ENCODE results near the gene CNTN5. TPM values are rescaled to one million over a fixed set of nuclear protein-coding genes. Genes with fewer than 3 reads are reported as not detected.

The CNTN5 gene
- total and polyA plus RNA-seq, 10 of the 15 experiments (the other 5 are each of a cell fraction or from before 2014, with no cell fraction given): 0.01 TPM; not detected in 9

DNA sequence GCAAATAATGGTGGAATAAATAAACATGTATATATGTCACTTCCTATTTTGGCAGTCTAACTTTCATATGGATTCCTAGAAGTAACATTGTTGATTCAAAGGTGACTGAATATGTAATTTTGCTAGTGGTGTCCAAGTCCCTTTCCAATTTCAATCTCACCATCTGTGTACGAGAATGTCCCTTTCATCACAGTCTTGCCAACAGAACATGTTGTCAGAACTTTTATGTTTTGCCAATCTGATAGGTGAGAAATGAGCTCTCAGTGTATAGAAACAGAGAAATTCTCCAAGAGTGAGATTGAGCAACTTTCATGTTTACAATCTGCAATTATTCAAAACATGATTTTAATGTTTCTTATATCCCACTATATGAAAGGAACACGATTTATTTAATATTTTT lies 167.5 kb downstream of the CNTN5 start:
- no peak for DNase-seq (ENCODE audit: low read depth, low spot score)
- Histone ChIP-seq H4K20me1 (ENCODE audit: control insufficient read depth, insufficient read depth) (no peaks in the 10 kb centered on the region), H3K4me1 (ENCODE audit: control insufficient read depth, insufficient read depth, low read length) (no peaks in the 10 kb centered on the region), H2AFZ (ENCODE audit: control insufficient read depth, low read depth, low read length) (no peak overlapping the region), H3K36me3 (ENCODE audit: control insufficient read depth in 2 of 2, insufficient read depth in 2 of 2, low read length in 1 of 2) (no peaks in the 10 kb centered on the region), H3K4me3 (no peak overlapping the region), H3K79me2 (ENCODE audit: control insufficient read depth, insufficient read depth, low read length) (no peaks in the 10 kb centered on the region), H3K4me2 (ENCODE audit: control insufficient read depth, insufficient read depth) (no peak overlapping the region), H3K9me3 (replicated peaks; ENCODE audit: control insufficient read depth, insufficient read depth, low read length) (no peaks in the 10 kb centered on the region), H3K9ac (ENCODE audit: control insufficient read depth, insufficient read depth, low read length) (no peak overlapping the region), H3K27ac (ENCODE audit: control insufficient read depth, insufficient read depth) (no peak overlapping the region), H3K27me3 (replicated peaks in 1 of 2; ENCODE audit: control insufficient read depth in 2 of 2, insufficient read depth in 2 of 2, low read length in 1 of 2) (no peaks in the 10 kb centered on the region)
- ChIA-PET SMC1A (ENCODE audit: uncharacterized antibody, unreplicated experiment) (no interaction called here), CTCF (no interaction called here), POLR2A (no interaction called here), RAD21 (ENCODE audit: unreplicated experiment) (no interaction called here)
- intact Hi-C loops (cut with micrococcal nuclease; ENCODE audit: unreplicated experiment) (no loop called here), in situ Hi-C loops (cut with MboI) (no loop called here)
- WGBS (ENCODE audit: insufficient coverage, insufficient replicate concordance, low lambda C conversion rate, missing lambda C conversion rate): 3% methylated on average over 2 of the region's 2 CpGs
- no peak for ATAC-seq
- no peak for FAIRE-seq
- TF ChIP-seq NFYA (IDR thresholded peaks at IDR 0.05; ENCODE audit: borderline replicate concordance, low read depth, low read length) (no peak), KLF5 (IDR thresholded peaks at IDR 0.05; ENCODE audit: partially characterized antibody) (no peak), CHD2 (IDR thresholded peaks at IDR 0.05; ENCODE audit: borderline replicate concordance, low read depth, low read length) (no peak), E2F4 (IDR thresholded peaks at IDR 0.05; ENCODE audit: low read depth, low read length) (no peak), STAT3 (IDR thresholded peaks at IDR 0.05; ENCODE audit: low read depth, low read length) (no peak), SREBF2 (IDR thresholded peaks at IDR 0.05; ENCODE audit: low read length) (no peak), GATAD2B (conservative IDR thresholded peaks at IDR 0.05; ENCODE audit: low read depth) (no peak)
- TF ChIP-seq, protein P1, sequence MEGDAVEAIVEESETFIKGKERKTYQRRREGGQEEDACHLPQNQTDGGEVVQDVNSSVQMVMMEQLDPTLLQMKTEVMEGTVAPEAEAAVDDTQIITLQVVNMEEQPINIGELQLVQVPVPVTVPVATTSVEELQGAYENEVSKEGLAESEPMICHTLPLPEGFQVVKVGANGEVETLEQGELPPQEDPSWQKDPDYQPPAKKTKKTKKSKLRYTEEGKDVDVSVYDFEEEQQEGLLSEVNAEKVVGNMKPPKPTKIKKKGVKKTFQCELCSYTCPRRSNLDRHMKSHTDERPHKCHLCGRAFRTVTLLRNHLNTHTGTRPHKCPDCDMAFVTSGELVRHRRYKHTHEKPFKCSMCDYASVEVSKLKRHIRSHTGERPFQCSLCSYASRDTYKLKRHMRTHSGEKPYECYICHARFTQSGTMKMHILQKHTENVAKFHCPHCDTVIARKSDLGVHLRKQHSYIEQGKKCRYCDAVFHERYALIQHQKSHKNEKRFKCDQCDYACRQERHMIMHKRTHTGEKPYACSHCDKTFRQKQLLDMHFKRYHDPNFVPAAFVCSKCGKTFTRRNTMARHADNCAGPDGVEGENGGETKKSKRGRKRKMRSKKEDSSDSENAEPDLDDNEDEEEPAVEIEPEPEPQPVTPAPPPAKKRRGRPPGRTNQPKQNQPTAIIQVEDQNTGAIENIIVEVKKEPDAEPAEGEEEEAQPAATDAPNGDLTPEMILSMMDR (IDR thresholded peaks at IDR 0.05 in 2 of 3, conservative IDR thresholded peaks at IDR 0.05 in 1 of 3; ENCODE audit: control insufficient read depth in 2 of 3, extremely low read depth in 1 of 3, insufficient read depth in 1 of 3, low read depth in 3 of 3, low read length in 3 of 3): no peak
- TF ChIP-seq, protein P2, sequence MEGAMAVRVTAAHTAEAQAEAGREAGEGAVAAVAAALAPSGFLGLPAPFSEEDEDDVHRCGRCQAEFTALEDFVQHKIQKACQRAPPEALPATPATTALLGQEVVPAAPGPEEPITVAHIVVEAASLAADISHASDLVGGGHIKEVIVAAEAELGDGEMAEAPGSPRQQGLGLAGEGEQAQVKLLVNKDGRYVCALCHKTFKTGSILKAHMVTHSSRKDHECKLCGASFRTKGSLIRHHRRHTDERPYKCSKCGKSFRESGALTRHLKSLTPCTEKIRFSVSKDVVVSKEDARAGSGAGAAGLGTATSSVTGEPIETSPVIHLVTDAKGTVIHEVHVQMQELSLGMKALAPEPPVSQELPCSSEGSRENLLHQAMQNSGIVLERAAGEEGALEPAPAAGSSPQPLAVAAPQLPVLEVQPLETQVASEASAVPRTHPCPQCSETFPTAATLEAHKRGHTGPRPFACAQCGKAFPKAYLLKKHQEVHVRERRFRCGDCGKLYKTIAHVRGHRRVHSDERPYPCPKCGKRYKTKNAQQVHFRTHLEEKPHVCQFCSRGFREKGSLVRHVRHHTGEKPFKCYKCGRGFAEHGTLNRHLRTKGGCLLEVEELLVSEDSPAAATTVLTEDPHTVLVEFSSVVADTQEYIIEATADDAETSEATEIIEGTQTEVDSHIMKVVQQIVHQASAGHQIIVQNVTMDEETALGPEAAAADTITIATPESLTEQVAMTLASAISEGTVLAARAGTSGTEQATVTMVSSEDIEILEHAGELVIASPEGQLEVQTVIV (IDR thresholded peaks at IDR 0.05; ENCODE audit: borderline replicate concordance, partially characterized antibody): no peak
- no TSS peak for BruUV-seq (replicated peaks)
